Astrocyte (in vitro differentiated cells and primary cell): ENCODE measurements around the gene MYO3B. TPM values are rescaled to one million over a fixed set of nuclear protein-coding genes. Genes with fewer than 3 reads are reported as not detected.

Experiments
- DNase-seq: peaks from one replicate; pipeline ENCODE4 v3.0.0-alpha.2; 2010; ENCODE audit warnings: low read depth
- FAIRE-seq: peaks from 2 replicates; lab custom pipeline; 2011; peaks lifted over from hg19 to GRCh38; lab: Jason Lieb, UNC
- H2AFZ ChIP-seq: 2 replicates; pipeline ENCODE4 v1.6.0; 2012; ENCODE audit warnings: low read depth, low read length, inconsistent platforms
- H3K27ac ChIP-seq: 2 replicates; pipeline ENCODE4 v1.5.1; 2011; ENCODE audit warnings: low read depth, low read length, inconsistent platforms
- H3K27me3 ChIP-seq: 2 replicates; pipeline ENCODE4 v1.6.0; 2011; ENCODE audit warnings: low read length, inconsistent platforms; ENCODE audit not compliant: insufficient read depth
- H3K36me3 ChIP-seq: 2 replicates; pipeline ENCODE4 v1.5.1; 2011; ENCODE audit warnings: low read length, inconsistent platforms; ENCODE audit not compliant: insufficient read depth
- H3K4me1 ChIP-seq: 2 replicates; pipeline ENCODE4 v1.5.1; 2011; ENCODE audit warnings: low read length, inconsistent platforms; ENCODE audit not compliant: insufficient read depth
- H3K4me2 ChIP-seq: 2 replicates; pipeline ENCODE4 v1.6.0; 2012; ENCODE audit warnings: low read length, inconsistent platforms
- H3K4me3 ChIP-seq: 2 replicates; pipeline ENCODE4 v1.5.1; 2011; ENCODE audit warnings: low read depth, mild to moderate bottlenecking, low read length, inconsistent platforms; ENCODE audit not compliant: insufficient read depth
- H3K79me2 ChIP-seq: 2 replicates; pipeline ENCODE4 v1.6.0; 2012; ENCODE audit warnings: mild to moderate bottlenecking, low read length, inconsistent platforms; ENCODE audit not compliant: insufficient read depth
- H3K9ac ChIP-seq: 2 replicates; pipeline ENCODE4 v1.6.0; 2012; ENCODE audit warnings: mild to moderate bottlenecking, low read length, inconsistent platforms
- H3K9me3 ChIP-seq: 2 replicates; pipeline ENCODE4 v1.5.1; 2012; ENCODE audit warnings: low read depth, mild to moderate bottlenecking, low read length, inconsistent platforms; ENCODE audit not compliant: insufficient read depth
- H4K20me1 ChIP-seq: 2 replicates; pipeline ENCODE4 v1.6.0; 2012; ENCODE audit warnings: low read length, inconsistent platforms; ENCODE audit not compliant: insufficient read depth
- H3K27ac Mint-ChIP-seq: one replicate; pipeline ENCODE4 v1.8.0; 2021; ENCODE audit warnings: mild to moderate bottlenecking, mixed read lengths; ENCODE audit not compliant: unreplicated experiment
- H3K27me3 Mint-ChIP-seq: one replicate; pipeline ENCODE4 v1.8.0; 2021; ENCODE audit warnings: low read depth, mixed read lengths; ENCODE audit not compliant: unreplicated experiment
- H3K36me3 Mint-ChIP-seq: one replicate; pipeline ENCODE4 v1.8.0; 2021; ENCODE audit warnings: low read depth, mixed read lengths; ENCODE audit not compliant: unreplicated experiment
- H3K4me1 Mint-ChIP-seq: one replicate; pipeline ENCODE4 v1.8.0; 2021; ENCODE audit warnings: low read depth, mixed read lengths; ENCODE audit not compliant: unreplicated experiment
- H3K4me3 Mint-ChIP-seq: one replicate; pipeline ENCODE4 v1.8.0; 2021; ENCODE audit warnings: mild to moderate bottlenecking, moderate library complexity, mixed read lengths; ENCODE audit not compliant: unreplicated experiment
- H3K9me3 Mint-ChIP-seq: one replicate; pipeline ENCODE4 v1.8.0; 2021; ENCODE audit warnings: mild to moderate bottlenecking, mixed read lengths; ENCODE audit not compliant: unreplicated experiment
- EZH2 ChIP-seq: IDR thresholded peaks from 2 replicates; pipeline ENCODE4 v1.6.1; 2012; ENCODE audit warnings: mild to moderate bottlenecking, low read length, inconsistent platforms; ENCODE audit not compliant: insufficient read depth
- total RNA-seq: library from RNA; stranded (reverse); gene quantifications from 2 replicates; pipeline ENCODE4 v1.2.1, GENCODE V29; 2021
- TF ChIP-seq, protein P1 (sequence below): IDR thresholded peaks from 2 replicates; pipeline ENCODE4 v1.5.1; 2011; ENCODE audit warnings: low read depth, mild to moderate bottlenecking, inconsistent platforms, low read length, moderate library complexity; ENCODE audit not compliant: insufficient read depth

The MYO3B gene
- total RNA-seq, 1 donor from 2014 or later, result not detected

DNA sequence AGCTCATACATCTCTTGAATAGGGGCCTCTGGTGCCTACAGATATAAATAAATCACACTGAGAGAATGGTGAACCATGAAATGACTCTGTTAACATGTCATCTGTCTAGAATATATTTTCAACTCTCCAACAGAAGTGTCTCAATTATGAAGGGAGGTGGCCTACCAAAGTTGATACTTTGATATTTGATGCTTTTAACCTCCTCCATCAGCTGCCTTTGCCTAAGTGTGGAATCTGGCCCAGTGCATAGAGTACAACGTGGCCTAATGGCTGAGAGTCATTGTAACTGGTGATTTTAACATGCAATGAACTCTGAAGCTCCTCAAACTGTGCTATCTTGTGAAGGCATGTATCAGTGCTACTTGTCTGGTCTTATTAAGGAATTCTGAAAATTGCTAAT lies 93.4 kb downstream of the MYO3B start:
- Mint-ChIP-seq H3K4me1 (no peaks in the 10 kb centered on the region), H3K9me3 (no peaks in the 10 kb centered on the region), H3K27ac (no peak overlapping the region), H3K36me3 (no peaks in the 10 kb centered on the region), H3K4me3 (no peak overlapping the region), H3K27me3 (no peaks in the 10 kb centered on the region)
- no peak overlapping the region for H3K4me3 ChIP-seq
- no peak for TF ChIP-seq EZH2
- TF ChIP-seq, protein P1, sequence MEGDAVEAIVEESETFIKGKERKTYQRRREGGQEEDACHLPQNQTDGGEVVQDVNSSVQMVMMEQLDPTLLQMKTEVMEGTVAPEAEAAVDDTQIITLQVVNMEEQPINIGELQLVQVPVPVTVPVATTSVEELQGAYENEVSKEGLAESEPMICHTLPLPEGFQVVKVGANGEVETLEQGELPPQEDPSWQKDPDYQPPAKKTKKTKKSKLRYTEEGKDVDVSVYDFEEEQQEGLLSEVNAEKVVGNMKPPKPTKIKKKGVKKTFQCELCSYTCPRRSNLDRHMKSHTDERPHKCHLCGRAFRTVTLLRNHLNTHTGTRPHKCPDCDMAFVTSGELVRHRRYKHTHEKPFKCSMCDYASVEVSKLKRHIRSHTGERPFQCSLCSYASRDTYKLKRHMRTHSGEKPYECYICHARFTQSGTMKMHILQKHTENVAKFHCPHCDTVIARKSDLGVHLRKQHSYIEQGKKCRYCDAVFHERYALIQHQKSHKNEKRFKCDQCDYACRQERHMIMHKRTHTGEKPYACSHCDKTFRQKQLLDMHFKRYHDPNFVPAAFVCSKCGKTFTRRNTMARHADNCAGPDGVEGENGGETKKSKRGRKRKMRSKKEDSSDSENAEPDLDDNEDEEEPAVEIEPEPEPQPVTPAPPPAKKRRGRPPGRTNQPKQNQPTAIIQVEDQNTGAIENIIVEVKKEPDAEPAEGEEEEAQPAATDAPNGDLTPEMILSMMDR, result no peak
- H3K9ac ChIP-seq, result no peak overlapping the region
- FAIRE-seq (no peak), DNase-seq (no peak)
- no peaks in the 10 kb centered on the region for H3K79me2 ChIP-seq
- H3K27ac ChIP-seq, result no peak overlapping the region
- no peak overlapping the region for H2AFZ ChIP-seq
- H3K4me1 ChIP-seq, result no peaks in the 10 kb centered on the region
- no peaks in the 10 kb centered on the region for H4K20me1 ChIP-seq
- no peaks in the 10 kb centered on the region for H3K27me3 ChIP-seq
- H3K4me2 ChIP-seq, result no peak overlapping the region
- H3K36me3 ChIP-seq, result no peaks in the 10 kb centered on the region
- no peaks in the 10 kb centered on the region for H3K9me3 ChIP-seq

DNA sequence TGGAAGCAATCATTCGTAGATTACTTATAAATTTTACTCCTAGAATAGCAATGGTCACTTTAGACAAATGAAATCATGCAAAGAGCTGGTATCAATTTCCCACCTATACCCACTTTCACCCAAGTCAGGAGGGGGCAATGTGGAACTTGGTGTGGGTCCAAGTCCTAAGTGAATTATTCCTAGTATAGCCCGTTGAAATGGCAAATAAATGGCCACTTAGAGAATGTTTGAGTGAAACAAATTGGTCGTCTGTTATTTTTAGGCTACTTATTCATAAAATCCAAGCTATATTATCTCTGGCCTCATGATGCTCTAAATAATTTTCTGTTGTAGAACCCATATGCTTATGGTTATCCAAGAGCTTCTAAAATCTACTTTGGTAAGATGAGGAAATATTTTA lies 98.1 kb downstream of the MYO3B start:
- H3K9me3 Mint-ChIP-seq, result no peaks in the 10 kb centered on the region
- no peak overlapping the region for H3K4me3 Mint-ChIP-seq
- Histone ChIP-seq H2AFZ (no peak overlapping the region), H3K79me2 (no peaks in the 10 kb centered on the region), H3K4me3 (no peak overlapping the region), H3K27me3 (no peaks in the 10 kb centered on the region), H3K36me3 (no peaks in the 10 kb centered on the region), H3K4me2 (no peak overlapping the region), H3K4me1 (no peaks in the 10 kb centered on the region), H3K27ac (no peak overlapping the region), H4K20me1 (no peaks in the 10 kb centered on the region), H3K9ac (no peak overlapping the region), H3K9me3 (no peaks in the 10 kb centered on the region)
- no peak overlapping the region for H3K27ac Mint-ChIP-seq
- no peaks in the 10 kb centered on the region for H3K4me1 Mint-ChIP-seq
- H3K36me3 Mint-ChIP-seq, result no peaks in the 10 kb centered on the region
- H3K27me3 Mint-ChIP-seq, result no peaks in the 10 kb centered on the region
- TF ChIP-seq EZH2, result no peak
- TF ChIP-seq, protein P1, result no peak
- FAIRE-seq, result no peak
- no peak for DNase-seq

DNA sequence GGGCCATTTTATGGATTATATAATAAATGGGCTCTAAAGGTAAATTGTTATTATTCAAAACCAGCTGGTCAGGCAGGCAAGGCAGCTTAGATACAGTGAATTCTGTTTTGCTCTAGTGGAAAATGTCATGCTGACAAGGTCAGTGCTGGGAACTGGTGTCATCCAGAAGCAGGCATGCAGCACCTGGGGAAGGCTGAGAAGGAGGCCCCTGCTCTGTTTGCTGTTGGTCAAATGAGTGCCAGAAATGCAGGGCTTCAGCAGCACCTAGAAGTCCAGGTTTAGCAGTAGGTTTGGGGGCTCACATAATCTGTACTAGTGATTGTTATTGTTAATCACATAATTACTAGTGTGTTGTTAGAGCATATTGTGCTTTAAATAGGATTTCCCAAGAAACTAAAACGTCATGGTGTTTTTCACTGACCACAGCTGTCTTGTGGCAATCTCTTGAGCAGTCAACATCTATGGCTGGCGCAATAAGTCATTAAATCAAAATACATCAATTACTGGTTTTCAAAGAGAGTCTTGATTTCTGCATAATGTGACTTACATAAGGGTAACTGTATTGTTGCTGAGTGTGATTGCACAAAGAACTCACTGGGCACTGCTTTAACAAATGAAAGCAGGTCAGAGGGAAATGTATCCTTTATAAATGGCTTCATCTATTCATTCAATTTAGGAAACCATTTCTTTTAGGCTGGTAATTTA lies 99.1 kb downstream of the MYO3B start:
- Histone ChIP-seq H3K9me3 (no peaks in the 10 kb centered on the region), H3K27ac (no peak overlapping the region), H3K4me1 (no peaks in the 10 kb centered on the region), H3K79me2 (no peaks in the 10 kb centered on the region), H3K4me2 (no peak overlapping the region), H3K27me3 (no peaks in the 10 kb centered on the region), H3K36me3 (no peaks in the 10 kb centered on the region), H2AFZ (no peak overlapping the region), H3K9ac (no peak overlapping the region), H3K4me3 (no peak overlapping the region), H4K20me1 (no peaks in the 10 kb centered on the region)
- H3K27ac Mint-ChIP-seq, result no peak overlapping the region
- no peaks in the 10 kb centered on the region for H3K9me3 Mint-ChIP-seq
- no peaks in the 10 kb centered on the region for H3K4me1 Mint-ChIP-seq
- H3K4me3 Mint-ChIP-seq, result no peak overlapping the region
- no peaks in the 10 kb centered on the region for H3K27me3 Mint-ChIP-seq
- DNase-seq, result no peak
- no peaks in the 10 kb centered on the region for H3K36me3 Mint-ChIP-seq
- TF ChIP-seq, protein P1, result no peak
- no peak for TF ChIP-seq EZH2
- no peak for FAIRE-seq
